SH-SY5Y (cell line): ENCODE measurements around the gene NKX6-2.

ENCODE experiments used
- GATA2 ChIP-seq: IDR thresholded peaks from 2 replicates; pipeline ENCODE4 v1.6.1; 2011; ENCODE audit warnings: mild to moderate bottlenecking, low read depth, low read length
- GATA3 ChIP-seq: IDR thresholded peaks from 2 replicates; pipeline ENCODE4 v1.6.1; 2011; ENCODE audit warnings: low read depth, mild to moderate bottlenecking, low read length, moderate library complexity

- TF ChIP-seq GATA2 (no peak), GATA3 (no peak)
These were observed 41.1 kb downstream of the NKX6-2 start for GRCh38 chr10:132744839-132745238.
